KMS-11 (cell line): ENCODE measurements around the gene SYNDIG1.

Source experiments
- H2AFZ ChIP-seq: fragments of 200-600 bp; sonication (generic); 2 replicates; pipeline ENCODE4 v1.6.1; 2016; ENCODE audit warnings: antibody characterized with exemption, mixed run types, low read depth
- H3K27ac ChIP-seq: fragments of 200-600 bp; sonication (generic); 2 replicates; pipeline ENCODE4 v1.6.1; 2016; ENCODE audit warnings: mild to moderate bottlenecking, mixed run types
- H3K27me3 ChIP-seq: fragments of 200-600 bp; sonication (generic); 2 replicates; pipeline ENCODE4 v1.6.1; 2017; ENCODE audit warnings: mild to moderate bottlenecking, low read depth, mixed run types, moderate library complexity; ENCODE audit not compliant: insufficient read depth
- H3K36me3 ChIP-seq: fragments of 200-600 bp; sonication (generic); 2 replicates; pipeline ENCODE4 v1.6.1; 2017; ENCODE audit warnings: mild to moderate bottlenecking, mixed run types; ENCODE audit not compliant: insufficient read depth
- H3K4me1 ChIP-seq: fragments of 200-600 bp; sonication (generic); 2 replicates; pipeline ENCODE4 v1.6.1; 2016; ENCODE audit warnings: mild to moderate bottlenecking, low read depth, mixed run types; ENCODE audit not compliant: poor library complexity, severe bottlenecking
- H3K4me2 ChIP-seq: fragments of 200-600 bp; sonication (generic); 2 replicates; pipeline ENCODE4 v1.7.0; 2016; ENCODE audit warnings: mild to moderate bottlenecking, mixed run types
- H3K4me3 ChIP-seq: fragments of 200-600 bp; sonication (generic); IDR thresholded peaks from 2 replicates; pipeline ENCODE4 v1.6.1; 2017; ENCODE audit warnings: low read depth, low read length, mixed read lengths; ENCODE audit not compliant: insufficient read depth
- H3K79me2 ChIP-seq: fragments of 200-600 bp; sonication (generic); 2 replicates; pipeline ENCODE4 v1.6.1; 2016; ENCODE audit warnings: low read depth, mixed run types; ENCODE audit not compliant: insufficient read depth
- H3K9ac ChIP-seq: fragments of 200-600 bp; sonication (generic); 2 replicates; pipeline ENCODE4 v1.6.1; 2016; ENCODE audit warnings: mild to moderate bottlenecking, mixed run types
- H4K20me1 ChIP-seq: fragments of 200-600 bp; sonication (generic); 2 replicates; pipeline ENCODE4 v1.6.1; 2016; ENCODE audit warnings: mild to moderate bottlenecking, mixed run types; ENCODE audit not compliant: insufficient read depth
- CTCF ChIP-seq: fragments of 200-600 bp; sonication (generic); conservative IDR thresholded peaks from 2 replicates; pipeline ENCODE4 v1.6.1; 2017; ENCODE audit warnings: low read depth, mild to moderate bottlenecking, antibody characterized with exemption, low read length, moderate library complexity, mixed read lengths

SYNDIG1 gene

GRCh38 chr20:24493181-24493580, 23.8 kb downstream of the SYNDIG1 start:
- Histone ChIP-seq H3K4me2 (no peak overlapping the region), H3K79me2 (no peaks in the 10 kb centered on the region), H3K27me3 (no peaks in the 10 kb centered on the region), H3K4me3 (no peak overlapping the region), H3K9ac (no peak overlapping the region), H3K36me3 (no peaks in the 10 kb centered on the region), H2AFZ (no peak overlapping the region), H3K4me1 (peaks cover 18% of the 10 kb centered on the region), H3K27ac (no peak overlapping the region), H4K20me1 (no peaks in the 10 kb centered on the region)
- TF ChIP-seq CTCF, result no peak

GRCh38 chr20:24493661-24494459, 24.4 kb downstream of the SYNDIG1 start:
- Histone ChIP-seq H3K4me2 (no peak overlapping the region), H3K9ac (no peak overlapping the region), H3K27me3 (no peaks in the 10 kb centered on the region), H4K20me1 (no peaks in the 10 kb centered on the region), H3K79me2 (no peaks in the 10 kb centered on the region), H2AFZ (no peak overlapping the region), H3K27ac (no peak overlapping the region), H3K4me3 (no peak overlapping the region), H3K36me3 (no peaks in the 10 kb centered on the region), H3K4me1 (peaks cover 18% of the 10 kb centered on the region)
- no peak for TF ChIP-seq CTCF

- no peaks in the 10 kb centered on the region for H3K27me3 ChIP-seq
- no peak overlapping the region for H3K9ac ChIP-seq
- H3K36me3 ChIP-seq, result no peaks in the 10 kb centered on the region
- no peak for TF ChIP-seq CTCF
- no peak overlapping the region for H2AFZ ChIP-seq
- peaks cover 18% of the 10 kb centered on the region for H3K4me1 ChIP-seq
- H4K20me1 ChIP-seq, result no peaks in the 10 kb centered on the region
- no peaks in the 10 kb centered on the region for H3K79me2 ChIP-seq
- H3K4me3 ChIP-seq, result no peak overlapping the region
- no peak overlapping the region for H3K4me2 ChIP-seq
- H3K27ac ChIP-seq, result no peak overlapping the region
These were observed 25.1 kb downstream of the SYNDIG1 start for GRCh38 chr20:24494460-24494920.

GRCh38 chr20:24495266-24495665, 25.8 kb downstream of the SYNDIG1 start:
- Histone ChIP-seq H3K79me2 (no peaks in the 10 kb centered on the region), H3K4me2 (no peak overlapping the region), H3K4me1 (peaks cover 18% of the 10 kb centered on the region), H2AFZ (no peak overlapping the region), H3K4me3 (no peak overlapping the region), H3K27me3 (no peaks in the 10 kb centered on the region), H4K20me1 (no peaks in the 10 kb centered on the region), H3K9ac (no peak overlapping the region), H3K27ac (no peak overlapping the region), H3K36me3 (no peaks in the 10 kb centered on the region)
- TF ChIP-seq CTCF, result no peak
